Nephron progenitor cell (in vitro differentiated cells): ENCODE measurements around the gene GRN.

Source experiments
- DNase-seq: peaks from one replicate; pipeline ENCODE4 v3.0.0; 2021
- H3K27ac Mint-ChIP-seq: 2 replicates; pipeline ENCODE4 v1.8.0; 2021; ENCODE audit warnings: mild to moderate bottlenecking, moderate library complexity, mixed read lengths
- H3K27me3 Mint-ChIP-seq: 2 replicates; pipeline ENCODE4 v1.8.0; 2021; ENCODE audit warnings: mild to moderate bottlenecking, low read depth, mixed read lengths; ENCODE audit not compliant: poor library complexity
- H3K36me3 Mint-ChIP-seq: 2 replicates; pipeline ENCODE4 v1.8.0; 2021; ENCODE audit warnings: low read depth, mixed read lengths
- H3K4me1 Mint-ChIP-seq: 2 replicates; pipeline ENCODE4 v1.8.0; 2021; ENCODE audit warnings: mixed read lengths
- H3K4me3 Mint-ChIP-seq: 2 replicates; pipeline ENCODE4 v1.8.0; 2021; ENCODE audit warnings: mild to moderate bottlenecking, moderate library complexity, mixed read lengths
- H3K9me3 Mint-ChIP-seq: 2 replicates; pipeline ENCODE4 v1.8.0; 2021; ENCODE audit warnings: mild to moderate bottlenecking, moderate library complexity, mixed read lengths
- CTCF ChIP-seq: fragments of 200-600 bp; sonication (generic); IDR thresholded peaks from 2 replicates; pipeline ENCODE4 v1.5.0; 2021; ENCODE audit warnings: antibody characterized with exemption

GRN gene

GRCh38 chr17:44308865-44309264 is 36.2 kb upstream of the GRN start:
- H3K4me1 Mint-ChIP-seq: peaks cover 15% of the 10 kb centered on the region
- H3K9me3 Mint-ChIP-seq: no peaks in the 10 kb centered on the region
- DNase-seq: no peak
- H3K4me3 Mint-ChIP-seq: no peak overlapping the region
- TF ChIP-seq CTCF: no peak
- H3K27me3 Mint-ChIP-seq: peaks cover 61% of the 10 kb centered on the region
- H3K27ac Mint-ChIP-seq: no peak overlapping the region
- no peaks in the 10 kb centered on the region for H3K36me3 Mint-ChIP-seq

GRCh38 chr17:44309472-44309871 is 35.6 kb upstream of the GRN start:
- DNase-seq: no peak
- no peak for TF ChIP-seq CTCF
- Mint-ChIP-seq H3K9me3 (no peaks in the 10 kb centered on the region), H3K27me3 (peaks cover 64% of the 10 kb centered on the region), H3K36me3 (no peaks in the 10 kb centered on the region), H3K4me1 (peaks cover 15% of the 10 kb centered on the region), H3K4me3 (no peak overlapping the region), H3K27ac (no peak overlapping the region)

GRCh38 chr17:44310188-44310587 is 34.9 kb upstream of the GRN start:
- no peaks in the 10 kb centered on the region for H3K9me3 Mint-ChIP-seq
- no peak for TF ChIP-seq CTCF
- H3K4me1 Mint-ChIP-seq: peaks cover 15% of the 10 kb centered on the region
- H3K36me3 Mint-ChIP-seq: no peaks in the 10 kb centered on the region
- peaks cover 67% of the 10 kb centered on the region for H3K27me3 Mint-ChIP-seq
- no peak overlapping the region for H3K4me3 Mint-ChIP-seq
- DNase-seq: no peak
- no peak overlapping the region for H3K27ac Mint-ChIP-seq

- Mint-ChIP-seq H3K4me3 (no peak overlapping the region), H3K36me3 (no peaks in the 10 kb centered on the region), H3K27me3 (peaks cover 73% of the 10 kb centered on the region), H3K4me1 (peaks cover 20% of the 10 kb centered on the region), H3K9me3 (no peaks in the 10 kb centered on the region), H3K27ac (no peak overlapping the region)
- no peak for DNase-seq
- no peak for TF ChIP-seq CTCF
Observed at GRCh38 chr17:44310609-44311376, 34.3 kb upstream of the GRN start.

GRCh38 chr17:44311562-44312181 is 33.4 kb upstream of the GRN start:
- peaks cover 74% of the 10 kb centered on the region for H3K27me3 Mint-ChIP-seq
- H3K4me1 Mint-ChIP-seq: peaks cover 25% of the 10 kb centered on the region
- no peak overlapping the region for H3K4me3 Mint-ChIP-seq
- H3K36me3 Mint-ChIP-seq: no peaks in the 10 kb centered on the region
- no peak for DNase-seq
- no peak overlapping the region for H3K27ac Mint-ChIP-seq
- H3K9me3 Mint-ChIP-seq: no peaks in the 10 kb centered on the region
- TF ChIP-seq CTCF: no peak
